Loucy (cell line): Measurements from ENCODE around the gene PFDN5.

Experiments used
- H2AFZ ChIP-seq: fragments of 200-600 bp; sonication (generic); 2 replicates; pipeline ENCODE4 v1.6.0; 2016; ENCODE audit warnings: antibody characterized with exemption, mild to moderate bottlenecking, low read length, moderate library complexity
- H3F3A ChIP-seq: fragments of 200-600 bp; 2 replicates; pipeline ENCODE4 v1.6.0; 2016; ENCODE audit warnings: antibody characterized with exemption, low read depth, mild to moderate bottlenecking
- H3K27me3 ChIP-seq: fragments of 200-600 bp; sonication (generic); 2 replicates; pipeline ENCODE4 v1.6.1; 2014; ENCODE audit warnings: low read length, mild to moderate bottlenecking; ENCODE audit not compliant: insufficient read depth, poor library complexity, severe bottlenecking
- H3K36me3 ChIP-seq: fragments of 200-600 bp; sonication (generic); 2 replicates; pipeline ENCODE4 v1.6.1; 2016; ENCODE audit warnings: low read length; ENCODE audit not compliant: insufficient read depth
- H3K4me1 ChIP-seq: fragments of 200-600 bp; sonication (generic); 2 replicates; pipeline ENCODE4 v1.5.1; 2014; ENCODE audit warnings: low read length, mild to moderate bottlenecking; ENCODE audit not compliant: insufficient read depth, poor library complexity, severe bottlenecking
- H3K4me2 ChIP-seq: fragments of 200-600 bp; sonication (generic); 2 replicates; pipeline ENCODE4 v1.6.0; 2014; ENCODE audit warnings: antibody characterized with exemption, low read length, low read depth, mild to moderate bottlenecking; ENCODE audit not compliant: poor library complexity, severe bottlenecking
- H3K4me3 ChIP-seq: fragments of 200-600 bp; sonication (generic); 2 replicates; pipeline ENCODE4 v1.5.1; 2014; ENCODE audit warnings: low read length, mild to moderate bottlenecking, mixed read lengths; ENCODE audit not compliant: poor library complexity, severe bottlenecking
- H3K79me2 ChIP-seq: fragments of 200-600 bp; sonication (generic); 2 replicates; pipeline ENCODE4 v1.6.1; 2014; ENCODE audit warnings: low read length; ENCODE audit not compliant: insufficient read depth
- H3K9ac ChIP-seq: fragments of 200-600 bp; sonication (generic); 2 replicates; pipeline ENCODE4 v1.6.0; 2014; ENCODE audit warnings: mild to moderate bottlenecking, low read depth, low read length, moderate library complexity; ENCODE audit not compliant: poor library complexity, severe bottlenecking
- H3K9me2 ChIP-seq: fragments of 200-600 bp; sonication (generic); replicated peaks from 2 replicates; pipeline ENCODE4 v1.6.1; 2016; ENCODE audit warnings: low read depth, low read length, mixed read lengths
- H3K9me3 ChIP-seq: fragments of 200-600 bp; sonication (generic); 2 replicates; pipeline ENCODE4 v1.6.1; 2014; ENCODE audit warnings: mild to moderate bottlenecking, antibody characterized with exemption, low read length, low read depth; ENCODE audit not compliant: insufficient read depth
- H4K20me1 ChIP-seq: fragments of 200-600 bp; sonication (generic); 2 replicates; pipeline ENCODE4 v1.6.0; 2014; ENCODE audit warnings: antibody characterized with exemption, low read length, mild to moderate bottlenecking; ENCODE audit not compliant: insufficient read depth, poor library complexity, severe bottlenecking
- EZH2phosphoT487 ChIP-seq: fragments of 200-600 bp; IDR thresholded peaks from 2 replicates; pipeline ENCODE4 v1.6.1; 2018; ENCODE audit warnings: antibody characterized with exemption, mild to moderate bottlenecking, moderate library complexity, borderline replicate concordance
- TF ChIP-seq, protein P1 (sequence below): fragments of 200-600 bp; sonication (generic); conservative IDR thresholded peaks from 2 replicates; pipeline ENCODE4 v1.5.1; 2014; ENCODE audit warnings: mild to moderate bottlenecking, antibody characterized with exemption, low read length

The PFDN5 gene

DNA sequence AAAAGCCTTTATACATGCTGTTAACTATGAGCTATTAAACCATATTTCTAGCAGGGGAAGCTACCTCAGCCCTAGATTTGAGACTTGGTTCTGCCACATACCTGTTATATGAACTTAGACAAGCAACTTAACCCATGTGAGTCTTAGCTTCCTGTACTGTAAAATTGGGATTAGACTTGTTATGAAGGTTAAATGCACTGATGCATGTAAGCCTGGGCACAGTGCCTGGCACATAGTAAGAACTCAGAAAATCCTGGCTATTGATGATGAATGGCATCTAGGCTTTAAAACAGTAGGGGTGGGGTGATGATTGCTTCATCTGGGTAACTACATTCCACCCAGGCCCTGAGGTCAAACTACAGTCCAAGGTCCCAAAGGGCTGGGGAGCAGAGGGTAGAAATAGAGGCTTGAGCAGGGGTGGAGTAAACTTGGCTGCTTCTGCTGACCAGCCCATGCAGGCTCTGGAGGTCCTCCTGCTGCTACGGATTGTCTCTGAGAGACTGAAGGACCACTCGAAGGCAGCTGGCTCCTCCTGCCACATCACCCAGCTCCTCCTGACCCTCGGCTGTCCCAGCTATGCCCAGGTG lies 16.0 kb upstream of the PFDN5 start:
- Histone ChIP-seq H3K9me3 (no peaks in the 10 kb centered on the region), H3K9ac (no peak overlapping the region), H3K9me2 (no peaks in the 10 kb centered on the region), H3F3A (no peaks in the 10 kb centered on the region), H2AFZ (no peak overlapping the region), H4K20me1 (no peaks in the 10 kb centered on the region), H3K4me1 (no peaks in the 10 kb centered on the region), H3K4me2 (no peak overlapping the region), H3K4me3 (no peak overlapping the region), H3K36me3 (peaks cover 70% of the 10 kb centered on the region; the same call in 1 of the 2 replicates), H3K27me3 (no peaks in the 10 kb centered on the region), H3K79me2 (no peaks in the 10 kb centered on the region)
- no peak for TF ChIP-seq EZH2phosphoT487
- TF ChIP-seq, protein P1, sequence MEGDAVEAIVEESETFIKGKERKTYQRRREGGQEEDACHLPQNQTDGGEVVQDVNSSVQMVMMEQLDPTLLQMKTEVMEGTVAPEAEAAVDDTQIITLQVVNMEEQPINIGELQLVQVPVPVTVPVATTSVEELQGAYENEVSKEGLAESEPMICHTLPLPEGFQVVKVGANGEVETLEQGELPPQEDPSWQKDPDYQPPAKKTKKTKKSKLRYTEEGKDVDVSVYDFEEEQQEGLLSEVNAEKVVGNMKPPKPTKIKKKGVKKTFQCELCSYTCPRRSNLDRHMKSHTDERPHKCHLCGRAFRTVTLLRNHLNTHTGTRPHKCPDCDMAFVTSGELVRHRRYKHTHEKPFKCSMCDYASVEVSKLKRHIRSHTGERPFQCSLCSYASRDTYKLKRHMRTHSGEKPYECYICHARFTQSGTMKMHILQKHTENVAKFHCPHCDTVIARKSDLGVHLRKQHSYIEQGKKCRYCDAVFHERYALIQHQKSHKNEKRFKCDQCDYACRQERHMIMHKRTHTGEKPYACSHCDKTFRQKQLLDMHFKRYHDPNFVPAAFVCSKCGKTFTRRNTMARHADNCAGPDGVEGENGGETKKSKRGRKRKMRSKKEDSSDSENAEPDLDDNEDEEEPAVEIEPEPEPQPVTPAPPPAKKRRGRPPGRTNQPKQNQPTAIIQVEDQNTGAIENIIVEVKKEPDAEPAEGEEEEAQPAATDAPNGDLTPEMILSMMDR: no peak

GRCh38 chr12:53279888-53280498 lies 15.3 kb upstream of the PFDN5 start:
- TF ChIP-seq EZH2phosphoT487: no peak
- TF ChIP-seq, protein P1: no peak
- Histone ChIP-seq H3K4me3 (no peak overlapping the region), H3F3A (no peaks in the 10 kb centered on the region), H4K20me1 (no peaks in the 10 kb centered on the region), H3K4me1 (no peaks in the 10 kb centered on the region), H3K79me2 (no peaks in the 10 kb centered on the region), H3K36me3 (peaks cover 74% of the 10 kb centered on the region; the same call in 1 of the 2 replicates), H2AFZ (no peak overlapping the region), H3K4me2 (no peak overlapping the region), H3K9me2 (no peaks in the 10 kb centered on the region), H3K9me3 (no peaks in the 10 kb centered on the region), H3K27me3 (no peaks in the 10 kb centered on the region), H3K9ac (no peak overlapping the region)

DNA sequence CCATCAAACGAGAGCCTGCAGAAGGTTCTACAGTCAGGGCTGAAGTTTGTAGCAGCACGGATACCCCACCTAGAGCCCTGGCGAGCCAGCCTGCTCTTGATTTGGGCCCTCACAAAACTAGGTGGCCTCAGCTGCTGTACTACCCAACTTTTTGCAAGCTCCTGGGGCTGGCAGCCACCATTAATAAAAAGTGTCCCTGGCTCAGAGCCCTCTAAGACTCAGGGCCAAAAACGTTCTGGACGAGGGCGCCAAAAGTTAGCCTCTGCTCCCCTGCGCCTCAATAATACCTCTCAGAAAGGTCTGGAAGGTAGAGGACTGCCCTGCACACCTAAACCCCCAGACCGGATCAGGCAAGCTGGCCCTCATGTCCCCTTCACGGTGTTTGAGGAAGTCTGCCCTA lies 8.9 kb upstream of the PFDN5 start:
- Histone ChIP-seq H3K36me3 (peaks cover 66% of the 10 kb centered on the region; the same call in 1 of the 2 replicates), H2AFZ (no peak overlapping the region), H3F3A (no peaks in the 10 kb centered on the region), H4K20me1 (no peaks in the 10 kb centered on the region), H3K4me1 (no peaks in the 10 kb centered on the region), H3K9me3 (no peaks in the 10 kb centered on the region), H3K27me3 (no peaks in the 10 kb centered on the region), H3K4me2 (no peak overlapping the region), H3K9ac (no peak overlapping the region), H3K9me2 (no peaks in the 10 kb centered on the region), H3K79me2 (no peaks in the 10 kb centered on the region), H3K4me3 (no peak overlapping the region)
- no peak for TF ChIP-seq EZH2phosphoT487
- TF ChIP-seq, protein P1: no peak
